Hepatocyte (in vitro differentiated cells): Measurements from ENCODE around the gene NQO1. TPM values are rescaled to one million over a fixed set of nuclear protein-coding genes. Genes with fewer than 3 reads are reported as not detected.

Source experiments
- DNase-seq: peaks from one replicate; pipeline ENCODE4 v3.0.0-alpha.2; 2016; ENCODE audit warnings: low spot score
- H2AFZ ChIP-seq: fragments of 200-600 bp; sonication (generic); 2 replicates; pipeline ENCODE4 v1.6.0; 2016; ENCODE audit warnings: antibody characterized with exemption, mild to moderate bottlenecking
- H3K27ac ChIP-seq: fragments of 200-600 bp; sonication (generic); 2 replicates; pipeline ENCODE4 v1.5.1; 2016; ENCODE audit warnings: mild to moderate bottlenecking
- H3K27me3 ChIP-seq: fragments of 200-600 bp; sonication (generic); 2 replicates; pipeline ENCODE4 v1.6.1; 2016
- H3K36me3 ChIP-seq: fragments of 200-600 bp; sonication (generic); replicated peaks from 2 replicates; pipeline ENCODE4 v1.5.1; 2016; ENCODE audit warnings: low read depth; ENCODE audit not compliant: insufficient read depth
- H3K4me1 ChIP-seq: fragments of 200-600 bp; sonication (generic); 2 replicates; pipeline ENCODE4 v1.5.1; 2016; ENCODE audit warnings: mild to moderate bottlenecking, moderate library complexity; ENCODE audit not compliant: insufficient read depth
- H3K4me2 ChIP-seq: fragments of 200-600 bp; sonication (generic); 2 replicates; pipeline ENCODE4 v1.6.0; 2016
- H3K4me3 ChIP-seq: fragments of 200-600 bp; sonication (generic); 2 replicates; pipeline ENCODE4 v1.5.1; 2016; ENCODE audit warnings: mild to moderate bottlenecking
- H3K79me2 ChIP-seq: fragments of 200-600 bp; sonication (generic); 2 replicates; pipeline ENCODE4 v1.6.0; 2017; ENCODE audit warnings: mild to moderate bottlenecking
- H3K9me2 ChIP-seq: fragments of 200-600 bp; sonication (generic); replicated peaks from 2 replicates; pipeline ENCODE4 v1.6.0; 2017; ENCODE audit warnings: mild to moderate bottlenecking; ENCODE audit not compliant: insufficient read depth
- H3K9me3 ChIP-seq: fragments of 200-600 bp; sonication (generic); 2 replicates; pipeline ENCODE4 v1.5.1; 2016; ENCODE audit warnings: low read depth, mild to moderate bottlenecking
- H4K20me1 ChIP-seq: fragments of 200-600 bp; sonication (generic); 2 replicates; pipeline ENCODE4 v1.6.0; 2016; ENCODE audit warnings: mild to moderate bottlenecking; ENCODE audit not compliant: insufficient read depth, poor library complexity, severe bottlenecking
- CTCF ChIP-seq: fragments of 200-600 bp; sonication (generic); IDR thresholded peaks from 2 replicates; pipeline ENCODE4 v1.5.1; 2016; ENCODE audit warnings: antibody characterized with exemption, mild to moderate bottlenecking; ENCODE audit not compliant: poor library complexity
- EZH2 ChIP-seq: fragments of 200-600 bp; sonication (generic); IDR thresholded peaks from 2 replicates; pipeline ENCODE4 v1.6.1; 2016; ENCODE audit warnings: antibody characterized with exemption, mild to moderate bottlenecking, borderline replicate concordance
- EZH2phosphoT487 ChIP-seq: fragments of 200-600 bp; sonication (generic); IDR thresholded peaks from one replicate; pipeline ENCODE4 v1.6.1; 2018; ENCODE audit warnings: antibody characterized with exemption, mild to moderate bottlenecking, low read depth, moderate library complexity; ENCODE audit not compliant: unreplicated experiment, severe bottlenecking
- WGBS: methylation state at CpG from one replicate; pipeline ENCODE4 v1.1.6; 2016; ENCODE audit warnings: low lambda C conversion rate; ENCODE audit errors: missing lambda C conversion rate; 5-methylcytosine and 5-hydroxymethylcytosine counted together
- polyA plus RNA-seq: library from polyadenylated mRNA; unstranded; fragments of >200 nt; fragmentation: Nextera tagmentation; extraction: Ambion mirVana; gene quantifications from 2 replicates; pipeline ENCODE4 v1.2.1, GENCODE V29; 2016
- total RNA-seq: library from RNA; depleted of rRNA; stranded (reverse); fragments of >200 nt; gene quantifications from 2 replicates; pipeline ENCODE4 v1.2.3, GENCODE V29; 2014

NQO1 gene
- total and polyA plus RNA-seq, 2 experiments from 2014 or later = 132 to 169 TPM

GRCh38 chr16:69672998-69673713, 53.2 kb downstream of the NQO1 start:
- Histone ChIP-seq H3K27me3 (no peaks in the 10 kb centered on the region), H3K9me2 (no peaks in the 10 kb centered on the region), H3K4me2 (no peak overlapping the region), H2AFZ (no peak overlapping the region), H3K36me3 (peaks cover 10% of the 10 kb centered on the region), H3K4me3 (no peak overlapping the region), H3K4me1 (peaks cover 21% of the 10 kb centered on the region), H3K27ac (peak overlapping the region; percentile 50), H4K20me1 (no peaks in the 10 kb centered on the region), H3K79me2 (peaks cover 9% of the 10 kb centered on the region), H3K9me3 (no peaks in the 10 kb centered on the region)
- TF ChIP-seq CTCF (no peak), EZH2phosphoT487 (no peak), EZH2 (no peak)
- WGBS = 81% methylated on average over 3 of the region's 3 CpGs
- DNase-seq = no peak

GRCh38 chr16:69672315-69672997, 53.9 kb downstream of the NQO1 start:
- peaks cover 12% of the 10 kb centered on the region for H3K79me2 ChIP-seq
- H3K4me3 ChIP-seq = no peak overlapping the region
- H3K27ac ChIP-seq = peak overlapping the region; percentile 50
- TF ChIP-seq EZH2 (no peak), EZH2phosphoT487 (no peak), CTCF (no peak)
- no peaks in the 10 kb centered on the region for H3K27me3 ChIP-seq
- DNase-seq = no peak
- WGBS = 93% methylated on average over 2 of the region's 2 CpGs
- H3K36me3 ChIP-seq = peaks cover 9% of the 10 kb centered on the region
- peaks cover 21% of the 10 kb centered on the region for H3K4me1 ChIP-seq
- H4K20me1 ChIP-seq = no peaks in the 10 kb centered on the region
- H2AFZ ChIP-seq = no peak overlapping the region
- no peaks in the 10 kb centered on the region for H3K9me2 ChIP-seq
- no peaks in the 10 kb centered on the region for H3K9me3 ChIP-seq
- H3K4me2 ChIP-seq = no peak overlapping the region

- H3K4me2 ChIP-seq = no peak overlapping the region
- H3K79me2 ChIP-seq = peaks cover 12% of the 10 kb centered on the region
- H3K4me3 ChIP-seq = no peak overlapping the region
- peak overlapping the region; percentile 10 for H3K27ac ChIP-seq
- H4K20me1 ChIP-seq = no peaks in the 10 kb centered on the region
- no peak for TF ChIP-seq EZH2
- no peaks in the 10 kb centered on the region for H3K27me3 ChIP-seq
- H2AFZ ChIP-seq = no peak overlapping the region
- H3K4me1 ChIP-seq = peaks cover 21% of the 10 kb centered on the region
- DNase-seq = peak; percentile 10
- H3K9me3 ChIP-seq = no peaks in the 10 kb centered on the region
- peaks cover 6% of the 10 kb centered on the region for H3K36me3 ChIP-seq
- WGBS = 75% methylated on average over 1 of the region's 1 CpG
- H3K9me2 ChIP-seq = no peaks in the 10 kb centered on the region
Measured at GRCh38 chr16:69669577-69669976, 56.8 kb downstream of the NQO1 start.

- peaks cover 8% of the 10 kb centered on the region for H3K79me2 ChIP-seq
- H3K4me1 ChIP-seq = no peaks in the 10 kb centered on the region
- no peaks in the 10 kb centered on the region for H3K9me2 ChIP-seq
- H3K36me3 ChIP-seq = no peaks in the 10 kb centered on the region
- no peaks in the 10 kb centered on the region for H3K27me3 ChIP-seq
- no peaks in the 10 kb centered on the region for H3K9me3 ChIP-seq
- H3K4me2 ChIP-seq = no peak overlapping the region
- no peak overlapping the region for H3K4me3 ChIP-seq
- DNase-seq = no peak
- no peaks in the 10 kb centered on the region for H4K20me1 ChIP-seq
- H3K27ac ChIP-seq = no peak overlapping the region
- no peak for TF ChIP-seq EZH2
- no peak for TF ChIP-seq EZH2phosphoT487
- no peak for TF ChIP-seq CTCF
- H2AFZ ChIP-seq = no peak overlapping the region
Measured at GRCh38 chr16:69663846-69664245, 62.5 kb downstream of the NQO1 start.
